Lower lobe of right lung (tissue), 2 donors: ENCODE results near the gene HSPA12A. TPM values are rescaled to one million over a fixed set of nuclear protein-coding genes. Genes with fewer than 3 reads are reported as not detected.

Experiments
- ATAC-seq, 2 donors: fragments of 200-7000 bp; cut with Tn5 transposase; one replicate each; pipeline ENCODE4 v1.9.1; 2020 to 2022; ENCODE audit warnings: mild to moderate bottlenecking in 2 of 2, moderate library complexity in 2 of 2
- DNase-seq: peaks from one replicate; pipeline ENCODE4 v3.0.0-alpha.2; 2020
- H3K27ac ChIP-seq: fragments of 200-600 bp; one replicate; pipeline ENCODE4 v1.8.0; 2022
- H3K27me3 ChIP-seq: fragments of 200-600 bp; one replicate; pipeline ENCODE4 v1.8.0; 2022; ENCODE audit warnings: low read depth
- H3K36me3 ChIP-seq: fragments of 200-600 bp; one replicate; pipeline ENCODE4 v1.8.0; 2022; ENCODE audit warnings: mild to moderate bottlenecking
- H3K4me1 ChIP-seq: fragments of 200-600 bp; one replicate; pipeline ENCODE4 v1.8.0; 2022
- H3K4me3 ChIP-seq: fragments of 200-600 bp; one replicate; pipeline ENCODE4 v1.8.0; 2022; ENCODE audit warnings: mild to moderate bottlenecking
- H3K9me3 ChIP-seq: fragments of 200-600 bp; one replicate; pipeline ENCODE4 v1.8.0; 2022
- CTCF ChIP-seq: fragments of 200-600 bp; IDR thresholded peaks from one replicate; pipeline ENCODE4 v1.8.0; 2022; ENCODE audit warnings: antibody characterized with exemption, mild to moderate bottlenecking
- intact Hi-C: fragments of 100-400 bp; cut with DNase I; formaldehyde crosslinking; loops from one replicate; pipeline ENCODE4 v1.11.0; 2022
- total RNA-seq: library from RNA; stranded (reverse); fragmentation: NEBNext Ultra II Directional; extraction: Animal tissue kit (Norgen Biotek cat#: 25700); gene quantifications from one replicate; pipeline ENCODE4 v1.2.1, GENCODE V29; 2021
- donor health status: DM: no; HTN: yes; CAD: no; lungs with severe emphysema.

Gene HSPA12A
- total RNA-seq, 1 donor from 2014 or later: 8.8 TPM

- H3K27ac ChIP-seq: no peak overlapping the region
- no peak overlapping the region for H3K4me3 ChIP-seq
- intact Hi-C loops: no loop called here
- DNase-seq (no peak), ATAC-seq (peak in 1 of 2 donors; percentile 10)
- no peaks in the 10 kb centered on the region for H3K36me3 ChIP-seq
- no peak for TF ChIP-seq CTCF
- no peaks in the 10 kb centered on the region for H3K4me1 ChIP-seq
- H3K9me3 ChIP-seq: no peaks in the 10 kb centered on the region
- H3K27me3 ChIP-seq: peaks cover 3% of the 10 kb centered on the region
Observed at GRCh38 chr10:116721547-116722392, 20.6 kb downstream of the HSPA12A start.

GRCh38 chr10:116720668-116721546 is 21.5 kb downstream of the HSPA12A start:
- TF ChIP-seq CTCF: no peak
- no peak overlapping the region for H3K27ac ChIP-seq
- no peak overlapping the region for H3K4me3 ChIP-seq
- H3K4me1 ChIP-seq: no peaks in the 10 kb centered on the region
- H3K36me3 ChIP-seq: no peaks in the 10 kb centered on the region
- no peaks in the 10 kb centered on the region for H3K27me3 ChIP-seq
- H3K9me3 ChIP-seq: no peaks in the 10 kb centered on the region
- DNase-seq (no peak), ATAC-seq (no peak)
- intact Hi-C loops: no loop called here

GRCh38 chr10:116720241-116720643 is 22.1 kb downstream of the HSPA12A start:
- TF ChIP-seq CTCF: no peak
- H3K27me3 ChIP-seq: no peaks in the 10 kb centered on the region
- no peaks in the 10 kb centered on the region for H3K36me3 ChIP-seq
- intact Hi-C loops: no loop called here
- H3K4me1 ChIP-seq: no peaks in the 10 kb centered on the region
- no peak overlapping the region for H3K27ac ChIP-seq
- no peak for DNase-seq
- H3K4me3 ChIP-seq: no peak overlapping the region
- no peak for ATAC-seq
- no peaks in the 10 kb centered on the region for H3K9me3 ChIP-seq

- ATAC-seq: no peak
- H3K4me1 ChIP-seq: no peaks in the 10 kb centered on the region
Observed at GRCh38 chr10:116719804-116720203, 22.6 kb downstream of the HSPA12A start.

More at GRCh38 chr10:116719804-116720203, 22.6 kb downstream of the HSPA12A start:
- Histone ChIP-seq H3K27ac (no peak overlapping the region), H3K9me3 (no peaks in the 10 kb centered on the region), H3K36me3 (no peaks in the 10 kb centered on the region), H3K27me3 (no peaks in the 10 kb centered on the region), H3K4me3 (no peak overlapping the region)
- intact Hi-C loops: no loop called here
- no peak for DNase-seq
- no peak for TF ChIP-seq CTCF
